GM19099 (cell line): ENCODE measurements around the gene ALDH3B1.

Experiments used
- POLR2A ChIP-seq: IDR thresholded peaks from 3 replicates; pipeline ENCODE4 v1.6.1; 2011; ENCODE audit warnings: low read depth; ENCODE audit not compliant: insufficient read length; ENCODE audit errors: extremely low read depth

ALDH3B1 gene

DNA sequence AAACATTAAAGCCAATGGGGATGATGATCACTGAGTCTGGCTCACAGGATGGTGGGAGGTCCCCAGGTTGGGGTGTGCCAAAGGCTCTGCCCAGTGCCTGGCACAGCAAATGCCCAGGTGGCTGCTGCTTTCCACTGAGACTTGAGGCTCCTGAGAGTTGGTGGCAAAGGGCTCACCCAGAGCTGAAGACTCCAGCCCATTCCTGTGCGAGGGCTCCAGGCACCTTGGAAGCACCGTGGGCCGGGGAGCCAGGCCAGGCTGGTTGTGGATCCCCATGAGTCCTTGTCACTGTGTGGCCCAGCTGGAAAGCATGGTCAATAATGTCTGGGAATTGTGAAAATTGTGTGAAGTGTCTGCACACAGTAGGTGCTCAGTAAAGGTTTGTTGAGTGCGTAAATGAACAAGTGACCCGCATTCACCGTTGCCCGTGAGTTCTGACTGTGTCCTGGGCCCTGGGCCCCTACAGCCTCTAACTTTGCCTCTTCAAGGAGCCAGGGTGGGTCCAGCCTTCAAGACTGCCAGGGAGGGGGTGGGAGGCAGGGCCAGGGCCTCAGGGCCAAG lies 3.4 kb upstream of the ALDH3B1 start:
- no peak for TF ChIP-seq POLR2A

DNA sequence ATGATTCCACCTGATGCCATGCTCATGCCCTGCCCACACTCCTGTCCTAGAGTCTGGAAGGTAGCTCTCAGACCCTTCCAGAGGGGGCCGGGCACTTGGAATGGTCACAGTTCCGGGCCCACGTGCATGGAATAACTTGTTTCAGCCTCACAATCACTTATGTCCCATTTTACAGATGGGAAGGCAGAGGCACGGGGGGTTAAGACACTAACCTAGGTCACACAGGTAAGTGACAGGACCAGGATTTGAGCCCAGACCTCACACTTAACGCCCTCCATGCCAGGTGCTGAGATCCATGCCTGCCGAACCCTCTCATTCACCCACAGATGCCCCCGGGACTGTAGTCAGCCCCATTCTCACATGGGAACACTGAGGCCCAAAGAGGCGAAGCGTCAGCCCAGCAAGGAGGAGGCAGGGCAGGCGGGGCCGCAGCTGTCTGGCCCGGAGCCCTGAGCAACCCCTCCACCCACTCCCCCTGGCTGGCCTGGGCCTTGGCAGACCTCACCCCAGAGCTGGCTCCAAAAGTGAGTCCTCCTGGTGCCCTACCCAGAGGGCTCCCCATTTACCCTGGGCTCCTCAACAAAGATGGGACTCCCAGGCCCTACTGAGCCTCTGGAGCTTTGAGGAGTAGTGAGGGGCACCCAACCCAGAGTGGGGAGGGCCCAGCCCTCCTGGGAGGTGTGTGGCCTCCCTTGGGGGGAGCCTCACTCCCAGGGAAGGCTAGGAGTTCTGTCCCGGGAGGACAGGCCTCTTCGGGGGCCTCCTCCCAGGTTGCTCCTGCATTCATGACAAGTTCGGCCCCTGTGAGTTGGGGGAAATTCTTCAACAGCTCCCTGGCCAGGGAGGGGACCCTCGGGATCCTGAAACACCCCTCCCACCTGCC lies 2.4 kb upstream of the ALDH3B1 start:
- TF ChIP-seq POLR2A: no peak

DNA sequence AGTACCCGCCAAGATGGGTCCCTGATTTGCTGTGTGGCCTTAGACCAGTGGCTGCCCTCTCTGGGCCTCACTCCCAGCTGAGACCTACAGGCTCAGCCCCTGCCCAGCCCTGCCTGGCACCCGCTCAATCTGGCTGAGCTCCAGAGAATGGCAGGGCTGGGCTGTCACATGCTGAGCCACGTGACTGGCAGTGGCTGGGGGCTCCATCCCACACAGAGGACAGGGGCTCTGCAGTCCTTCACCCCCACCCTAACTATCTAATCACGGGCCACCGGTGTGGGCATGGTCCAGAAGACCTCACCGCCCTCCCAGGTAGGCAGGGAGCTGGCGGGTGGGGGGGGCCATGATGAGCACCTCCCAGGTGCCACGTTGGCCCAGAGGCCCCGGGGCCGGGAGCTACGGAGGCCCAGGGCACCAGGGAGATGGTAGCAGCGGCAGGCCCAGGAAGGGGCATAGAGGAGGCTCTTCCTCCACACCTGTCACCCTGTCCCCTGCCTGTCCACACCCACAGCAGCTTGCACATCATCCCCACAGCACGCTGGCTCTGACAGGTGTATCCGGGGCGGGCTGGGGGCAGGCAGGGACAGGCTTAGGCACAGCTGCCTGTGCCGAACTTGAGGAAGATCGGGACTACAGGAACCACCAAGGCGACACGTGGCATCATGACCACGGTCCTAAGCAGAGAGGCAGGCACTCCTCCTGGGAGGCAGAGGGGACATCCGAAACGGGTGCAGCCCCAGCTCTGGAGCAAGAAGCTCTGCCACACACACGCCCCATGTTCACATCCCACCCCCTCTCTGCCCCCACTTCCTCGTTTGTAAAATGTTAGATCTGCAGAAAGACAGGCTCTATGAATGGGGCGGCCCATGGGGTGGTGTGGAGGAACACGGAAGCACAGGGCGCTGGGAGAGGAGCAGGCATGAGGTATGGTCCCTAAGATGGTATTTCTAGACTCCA lies 1.5 kb upstream of the ALDH3B1 start:
- no peak for TF ChIP-seq POLR2A

DNA sequence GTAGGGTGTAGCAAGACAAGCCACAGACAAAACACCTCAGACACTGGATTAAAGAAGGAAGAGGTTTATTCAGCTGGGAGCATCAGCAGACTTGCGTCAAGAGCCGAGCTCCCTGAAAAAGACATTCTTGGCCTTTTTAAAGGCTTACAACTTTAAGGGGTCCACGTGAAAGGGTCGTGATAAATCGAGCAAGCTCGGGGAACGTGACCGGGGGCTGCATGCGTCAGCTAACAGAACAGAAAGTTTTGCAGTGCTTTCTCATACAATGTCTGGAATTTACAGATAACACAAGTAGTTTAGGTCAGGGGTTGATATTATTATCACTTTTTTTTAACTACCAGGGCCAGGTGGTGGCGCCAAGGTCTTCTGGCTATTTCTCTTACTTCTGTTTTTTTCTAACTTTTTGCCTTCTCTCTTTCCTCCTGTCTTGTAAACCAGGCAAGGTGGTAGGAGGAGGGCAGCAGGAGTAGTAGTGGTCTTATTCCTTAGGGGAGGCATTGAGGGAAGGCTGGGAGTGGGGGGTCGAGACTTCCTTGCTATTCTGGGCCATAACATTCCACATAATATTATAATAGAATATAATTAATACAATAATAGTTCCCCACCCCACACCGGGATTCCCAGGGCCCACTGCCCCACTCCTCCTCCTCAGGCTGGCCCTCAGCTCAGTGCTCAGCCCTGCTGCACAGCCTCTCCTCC lies 587 bp upstream of the ALDH3B1 start:
- TF ChIP-seq POLR2A: no peak

DNA sequence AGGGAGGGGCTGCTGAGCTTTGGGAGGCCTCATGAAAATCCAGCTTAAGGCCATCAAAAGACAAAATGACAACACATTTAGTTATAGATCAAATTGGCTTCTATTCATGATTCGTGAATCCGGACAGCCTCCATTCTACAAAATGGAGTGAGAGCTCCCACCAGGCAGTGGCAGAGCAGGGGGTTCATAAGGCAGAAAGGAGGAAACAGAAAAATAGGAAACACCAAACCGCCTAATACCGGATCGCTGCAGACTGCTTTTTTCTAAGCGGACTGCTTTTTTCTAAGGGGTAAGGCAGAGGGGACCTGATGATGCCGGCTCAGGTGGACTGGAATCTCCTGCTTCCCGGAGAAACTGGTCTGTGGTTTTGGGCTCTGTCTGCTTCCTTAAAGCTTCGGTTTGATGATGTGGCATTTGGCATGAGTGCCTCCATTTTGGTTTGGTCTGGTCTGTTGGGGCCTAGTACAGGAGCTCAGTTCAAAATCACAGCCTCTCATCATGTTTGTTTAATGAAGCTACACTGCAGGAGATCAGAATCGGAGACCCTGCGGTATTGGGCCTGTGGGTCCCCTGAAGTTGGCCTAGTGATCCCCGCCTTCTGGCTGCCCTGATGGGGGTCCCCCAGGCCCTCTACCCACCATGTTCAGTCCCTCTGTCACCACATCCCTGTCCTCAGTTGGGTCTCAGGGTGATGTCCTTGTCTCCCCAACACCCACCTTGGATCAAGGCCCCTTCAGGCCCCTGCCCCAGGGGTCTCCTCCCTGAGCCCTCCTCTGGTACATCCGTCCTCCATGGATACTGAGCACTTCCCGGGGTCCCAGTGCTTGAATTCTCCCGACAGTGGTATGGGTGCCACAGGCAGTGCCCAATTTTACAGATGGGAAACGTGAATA lies 1.2 kb downstream of the ALDH3B1 start:
- TF ChIP-seq POLR2A: no peak

DNA sequence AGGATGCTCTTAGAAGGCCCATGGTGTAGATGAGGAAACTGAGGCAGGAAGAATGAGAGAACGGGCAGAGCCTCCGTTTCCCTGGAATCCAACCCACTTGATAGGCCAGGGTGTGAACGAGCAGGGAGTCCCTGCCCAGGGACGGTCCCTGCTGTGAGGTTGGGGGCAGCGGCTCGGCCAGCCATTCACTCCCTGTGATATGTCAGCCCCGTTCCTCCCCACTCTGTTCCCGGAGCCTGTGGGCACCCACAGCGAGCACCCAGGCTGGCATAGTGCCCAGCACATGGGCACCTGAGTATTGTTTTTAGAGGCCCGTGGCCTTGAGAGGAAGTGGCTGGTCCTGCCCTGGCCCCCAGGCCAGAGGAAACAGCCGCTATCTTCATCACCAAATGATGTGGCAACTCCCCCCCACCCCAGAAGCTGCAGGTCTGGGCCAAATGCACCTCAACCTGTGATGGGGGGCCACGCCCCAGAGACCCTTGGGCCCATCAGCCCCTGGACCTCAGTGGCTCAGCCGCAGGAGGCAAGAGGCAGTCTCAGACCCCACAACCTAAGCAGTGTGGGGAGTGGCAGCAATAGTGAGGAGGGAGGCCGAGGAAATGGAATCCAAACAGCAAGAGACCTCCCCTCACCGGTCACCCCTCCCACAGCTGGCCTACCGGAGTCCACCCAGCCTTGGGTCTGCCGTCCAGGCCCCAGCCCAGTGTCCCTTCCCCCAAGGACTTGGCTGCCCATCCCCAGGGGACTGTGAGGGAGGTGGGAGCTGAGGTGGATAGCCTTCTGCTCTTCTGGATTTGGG lies 2.1 kb downstream of the ALDH3B1 start:
- TF ChIP-seq POLR2A: no peak

DNA sequence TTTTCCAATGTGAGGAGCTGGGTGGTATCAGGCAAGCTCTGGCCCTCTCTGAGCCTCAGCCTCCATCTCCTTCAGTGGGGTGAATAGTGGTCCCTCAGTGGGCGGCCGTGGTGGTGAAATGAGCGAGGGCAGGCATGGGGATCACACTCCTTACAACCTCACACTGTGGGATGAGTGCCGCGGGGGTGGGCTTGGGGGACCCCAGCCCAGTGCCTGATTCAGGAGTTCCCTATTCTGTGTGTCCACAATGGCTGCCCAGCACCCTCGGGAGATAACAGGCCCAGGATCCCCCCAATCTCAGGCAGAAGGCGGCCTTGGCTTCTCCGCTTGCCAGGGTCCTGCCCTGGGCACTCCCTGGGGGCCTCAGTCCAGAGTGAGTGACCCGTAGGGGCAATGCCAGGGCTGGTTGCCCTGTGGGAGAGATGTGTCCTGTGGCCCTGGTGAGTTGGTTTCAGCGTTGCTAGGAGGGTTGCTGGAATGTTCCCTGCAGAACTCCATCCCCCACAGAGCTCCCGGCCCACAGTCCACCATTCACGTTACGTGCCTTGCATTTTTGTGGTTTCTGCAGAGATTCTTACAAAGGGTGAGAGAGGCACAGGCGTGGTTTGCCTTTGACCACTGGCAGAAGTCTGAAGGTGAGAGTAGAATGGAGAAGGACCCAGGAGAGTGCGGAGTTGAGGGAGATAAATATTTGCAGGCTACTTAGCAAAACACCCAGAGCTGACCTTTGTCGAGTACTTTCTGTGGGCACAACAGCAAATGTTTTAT lies 2.9 kb downstream of the ALDH3B1 start:
- no peak for TF ChIP-seq POLR2A

DNA sequence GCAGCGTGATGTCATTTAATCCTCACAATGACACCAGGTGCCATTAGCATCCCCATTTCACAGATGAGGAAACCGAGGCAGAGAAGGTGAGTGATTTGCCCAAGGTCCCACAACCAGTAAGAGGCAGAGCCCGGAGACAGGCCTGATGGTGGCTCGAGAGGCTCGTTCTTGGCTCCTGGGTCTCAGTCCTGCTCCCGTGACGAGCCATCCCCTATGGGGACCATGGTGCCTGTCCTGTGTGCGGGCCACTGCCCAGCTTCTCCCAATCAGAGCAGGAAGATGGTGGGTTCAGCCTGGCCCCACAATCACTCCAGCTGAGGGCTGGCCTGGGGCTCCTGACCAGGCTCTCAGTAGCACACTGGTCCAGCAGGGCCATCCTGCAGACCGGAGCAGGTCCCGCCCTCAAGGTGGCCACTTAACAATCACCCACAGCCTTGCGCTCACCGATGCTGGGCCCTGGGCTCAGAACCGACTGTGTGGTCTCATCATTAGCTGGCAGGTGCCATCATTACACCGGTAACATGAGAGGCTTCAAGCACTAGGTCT lies 3.6 kb downstream of the ALDH3B1 start:
- TF ChIP-seq POLR2A: no peak

DNA sequence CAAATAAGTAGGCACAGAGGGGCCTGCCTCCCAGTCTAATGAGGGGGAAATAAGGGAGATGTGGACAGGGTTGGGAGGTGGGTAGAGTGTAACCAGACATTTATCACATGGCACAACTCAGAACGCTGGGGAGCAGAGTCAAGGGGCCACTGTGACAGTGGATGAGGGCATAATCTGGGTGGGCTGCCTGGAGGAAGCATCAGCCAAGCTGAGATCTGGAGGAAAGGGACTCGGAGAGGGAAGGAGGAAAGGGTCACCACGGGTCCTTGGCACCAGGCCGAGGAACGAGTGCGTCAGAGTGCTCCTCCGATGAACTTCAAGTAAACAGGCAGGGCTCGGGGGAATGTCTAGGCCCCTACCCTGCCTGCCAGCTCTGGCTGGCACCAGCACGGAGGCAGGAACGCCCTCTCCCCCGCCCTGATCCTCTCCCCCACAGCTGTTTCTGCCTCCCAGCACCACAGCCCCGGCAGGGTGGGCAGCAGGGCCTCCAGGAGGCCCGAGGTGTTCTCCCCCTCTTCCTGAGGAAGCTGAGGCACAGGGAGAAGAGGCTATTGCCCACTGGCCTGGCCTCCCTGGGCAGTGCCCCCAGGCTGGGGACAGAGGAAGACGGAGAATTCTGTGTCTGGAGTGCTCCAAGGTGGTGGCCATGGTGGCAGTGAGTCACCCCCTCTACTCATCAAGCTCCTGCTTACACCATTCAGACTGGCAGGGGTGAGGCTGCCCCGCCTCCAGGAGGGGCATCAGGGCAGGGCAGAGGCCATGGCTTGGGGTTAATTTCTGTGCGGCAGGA lies 4.2 kb downstream of the ALDH3B1 start:
- no peak for TF ChIP-seq POLR2A

DNA sequence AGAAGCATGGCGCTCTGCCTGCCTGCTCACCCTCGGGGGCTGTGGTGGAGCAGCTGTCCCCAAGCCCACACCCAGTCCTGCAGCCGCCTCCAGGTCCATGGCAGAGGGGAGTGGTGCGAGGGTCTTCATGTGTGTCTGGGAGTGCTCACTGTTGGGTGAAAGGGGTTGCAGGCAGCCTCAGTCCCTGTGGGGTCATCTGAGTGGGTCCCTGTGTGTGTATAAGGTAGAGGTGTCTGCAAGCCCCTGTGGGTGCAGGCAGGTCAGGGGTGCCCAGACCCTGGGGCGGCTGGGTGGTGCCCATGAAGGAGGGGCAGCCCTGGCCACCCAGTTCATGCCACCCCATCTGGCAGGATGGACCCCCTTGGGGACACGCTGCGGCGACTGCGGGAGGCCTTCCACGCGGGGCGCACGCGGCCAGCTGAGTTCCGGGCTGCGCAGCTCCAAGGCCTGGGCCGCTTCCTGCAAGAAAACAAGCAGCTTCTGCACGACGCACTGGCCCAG lies 4.9 kb downstream of the ALDH3B1 start:
- TF ChIP-seq POLR2A: no peak

DNA sequence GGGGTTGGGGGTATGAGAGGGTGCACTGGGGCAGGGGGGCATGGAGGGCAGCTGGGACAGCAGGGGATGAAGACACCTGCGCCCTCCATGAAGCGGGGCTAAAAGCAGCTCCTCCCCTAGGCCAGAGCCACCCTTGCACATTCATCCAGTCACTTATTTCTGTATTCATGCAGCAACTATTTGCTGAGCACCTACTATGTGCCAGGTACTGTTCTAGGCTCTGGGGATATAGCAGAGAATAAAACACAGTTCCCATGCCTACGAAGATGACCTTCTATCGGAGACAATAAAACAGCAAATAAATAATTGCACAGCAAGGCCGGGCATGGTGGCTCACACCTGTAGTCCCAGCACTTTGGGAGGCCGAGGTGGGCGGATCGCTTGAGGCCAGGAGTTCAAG lies 5.3 kb downstream of the ALDH3B1 start:
- no peak for TF ChIP-seq POLR2A
